Ascending aorta (tissue), 2 donors: ENCODE results near the gene SLC41A3. TPM values are rescaled to one million over a fixed set of nuclear protein-coding genes. Genes with fewer than 3 reads are reported as not detected.

Source experiments
- DNase-seq, 2 donors: peaks; one replicate each; pipeline ENCODE4 v3.0.0-alpha.2; 2019; ENCODE audit warnings: low spot score in 2 of 2
- H3K27ac ChIP-seq, 2 donors: fragments of 200-600 bp; sonication (generic); one replicate each; pipeline ENCODE4 v1.5.1; 2016 to 2017; ENCODE audit warnings: mild to moderate bottlenecking in 1 of 2
- H3K27me3 ChIP-seq: fragments of 200-600 bp; sonication (generic); one replicate; pipeline ENCODE4 v1.5.1; 2017
- H3K36me3 ChIP-seq, 2 donors: fragments of 200-600 bp; sonication (generic); one replicate each; pipeline ENCODE4 v1.5.1; 2016
- H3K4me1 ChIP-seq, 2 donors: fragments of 200-600 bp; sonication (generic); one replicate each; pipeline ENCODE4 v1.5.1; 2016 to 2017; ENCODE audit warnings: mild to moderate bottlenecking in 1 of 2
- H3K4me3 ChIP-seq, 2 donors: fragments of 200-600 bp; sonication (generic); one replicate each; pipeline ENCODE4 v1.5.1; 2016 to 2017; ENCODE audit warnings: mild to moderate bottlenecking in 1 of 2
- H3K9me3 ChIP-seq, 2 donors: fragments of 200-600 bp; sonication (generic); one replicate each; pipeline ENCODE4 v1.5.1; 2016
- intact Hi-C: fragments of 100-400 bp; cut with DNase I; formaldehyde crosslinking; loops from one replicate; pipeline ENCODE4 v1.15.1; 2023
- total RNA-seq: library from RNA; depleted of rRNA; stranded (reverse); fragments of >200 nt; gene quantifications from one replicate; pipeline ENCODE4 v1.1.0, GENCODE V29; 2016
- TF ChIP-seq, protein P1 (sequence below), 3 experiments: fragments of 200-600 bp in 2 of 3; fragments of 450-650 bp in 1 of 3; sonication (generic) in 2 of 3; IDR thresholded peaks; one replicate each; pipeline ENCODE4 v1.5.1; 2016 to 2019; ENCODE audit warnings: antibody characterized with exemption in 3 of 3, mild to moderate bottlenecking in 1 of 3, moderate library complexity in 1 of 3

The SLC41A3 gene
- total RNA-seq: 111 TPM

DNA sequence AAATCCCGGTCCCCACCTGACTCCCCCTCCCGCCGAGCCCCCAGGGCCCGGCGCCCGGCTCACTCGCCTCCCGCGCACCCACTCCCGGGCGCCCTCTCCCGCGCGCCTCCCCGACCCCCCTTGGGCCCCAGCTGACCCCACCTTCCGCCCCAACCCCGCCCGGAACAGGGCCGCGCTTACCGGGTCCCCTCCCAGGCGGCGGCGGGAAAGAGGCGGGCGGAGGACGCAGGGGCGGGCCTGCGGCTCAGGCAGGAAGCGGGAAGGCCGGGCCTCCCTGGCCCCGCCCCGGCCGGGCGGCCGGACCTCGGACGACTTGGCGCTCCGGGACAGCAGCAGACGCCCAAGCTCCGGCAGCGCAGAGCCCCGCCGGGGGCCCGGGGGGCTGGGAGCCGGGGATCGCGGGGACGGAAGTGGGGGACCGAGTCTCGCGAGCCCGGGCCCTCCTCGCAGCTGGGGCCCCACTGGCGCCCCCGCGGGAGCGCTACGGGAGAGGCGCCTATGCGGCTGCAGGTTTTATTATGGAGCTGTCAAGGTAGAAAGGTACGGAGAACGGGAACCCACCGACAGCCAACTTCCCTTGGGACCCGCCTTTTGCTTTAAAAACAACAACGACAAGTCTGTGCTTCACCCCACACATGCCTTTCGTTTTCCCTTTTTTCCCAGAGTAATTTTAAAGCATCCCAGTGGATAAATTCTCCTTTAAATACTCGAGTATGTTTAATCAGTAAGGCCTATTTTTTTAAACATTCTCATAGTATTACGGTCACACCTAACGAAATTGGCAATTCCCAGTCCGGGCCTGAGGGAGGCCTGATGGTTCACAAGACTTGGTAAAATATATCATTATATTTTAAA is at the start of gene SLC41A3:
Gene SLC41A3 (minus strand): TSS at position 212 of the 855 bp plus-strand sequence. CDS start 15,905 bp downstream, outside the sequence.
- intact Hi-C loops: loop anchor here (1.0 to 5.0 kb wide), 5 partner anchors 17 to 393 kb away; partner anchors contain the start of gene ZXDC

DNA sequence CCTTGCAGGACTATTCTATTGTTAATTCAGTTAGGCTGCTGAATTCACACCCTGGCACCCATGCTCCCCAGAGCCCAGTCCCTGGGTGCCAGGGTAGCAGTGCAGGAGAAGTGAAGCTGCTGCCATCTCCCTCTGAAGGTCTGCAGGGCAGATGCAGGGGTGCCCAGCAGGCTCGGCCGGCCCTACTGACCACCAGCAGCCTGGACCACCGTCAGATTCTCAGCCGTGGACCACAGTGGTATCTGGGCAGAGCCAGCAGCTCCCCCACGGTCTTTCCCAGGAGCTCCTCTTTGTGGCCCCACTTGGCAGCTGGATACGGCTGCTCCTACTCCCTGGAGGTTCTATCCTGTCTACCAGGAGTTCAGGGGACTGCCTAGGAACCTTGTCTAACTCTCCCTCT is 49.7 kb upstream of the SLC41A3 start:
- DNase-seq: no peak
- intact Hi-C loops: loop anchor here (1.0 to 5.0 kb wide), 4 partner anchors 44 to 256 kb away; no protein-coding TSS in a partner anchor
- Histone ChIP-seq H3K36me3 (peaks cover 4 to 17% of the 10 kb centered on the region in 2 donors), H3K27ac (no peak overlapping the region), H3K4me1 (no peaks in the 10 kb centered on the region), H3K27me3 (no peaks in the 10 kb centered on the region), H3K9me3 (no peaks in the 10 kb centered on the region), H3K4me3 (no peak overlapping the region)
- TF ChIP-seq, protein P1, sequence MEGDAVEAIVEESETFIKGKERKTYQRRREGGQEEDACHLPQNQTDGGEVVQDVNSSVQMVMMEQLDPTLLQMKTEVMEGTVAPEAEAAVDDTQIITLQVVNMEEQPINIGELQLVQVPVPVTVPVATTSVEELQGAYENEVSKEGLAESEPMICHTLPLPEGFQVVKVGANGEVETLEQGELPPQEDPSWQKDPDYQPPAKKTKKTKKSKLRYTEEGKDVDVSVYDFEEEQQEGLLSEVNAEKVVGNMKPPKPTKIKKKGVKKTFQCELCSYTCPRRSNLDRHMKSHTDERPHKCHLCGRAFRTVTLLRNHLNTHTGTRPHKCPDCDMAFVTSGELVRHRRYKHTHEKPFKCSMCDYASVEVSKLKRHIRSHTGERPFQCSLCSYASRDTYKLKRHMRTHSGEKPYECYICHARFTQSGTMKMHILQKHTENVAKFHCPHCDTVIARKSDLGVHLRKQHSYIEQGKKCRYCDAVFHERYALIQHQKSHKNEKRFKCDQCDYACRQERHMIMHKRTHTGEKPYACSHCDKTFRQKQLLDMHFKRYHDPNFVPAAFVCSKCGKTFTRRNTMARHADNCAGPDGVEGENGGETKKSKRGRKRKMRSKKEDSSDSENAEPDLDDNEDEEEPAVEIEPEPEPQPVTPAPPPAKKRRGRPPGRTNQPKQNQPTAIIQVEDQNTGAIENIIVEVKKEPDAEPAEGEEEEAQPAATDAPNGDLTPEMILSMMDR (IDR thresholded peaks at IDR 0.05): no peak

More for the DNA sequence above, at the start of gene SLC41A3:
- DNase-seq: peak; percentile 58 to 95
- H3K27ac ChIP-seq: peak within 1 kb of the TSS; percentile 93 to 94
- TF ChIP-seq, protein P1 (IDR thresholded peaks at IDR 0.05): peak; percentile 33 to 49 (median 38)
- no peaks in the 10 kb centered on the region for H3K36me3 ChIP-seq
- no peaks in the 10 kb centered on the region for H3K27me3 ChIP-seq
- H3K4me1 ChIP-seq: peaks cover 0 to 4% of the 10 kb centered on the region in 2 donors
- H3K4me3 ChIP-seq: peak within 1 kb of the TSS; percentile 79 to 85
- H3K9me3 ChIP-seq: no peaks in the 10 kb centered on the region

DNA sequence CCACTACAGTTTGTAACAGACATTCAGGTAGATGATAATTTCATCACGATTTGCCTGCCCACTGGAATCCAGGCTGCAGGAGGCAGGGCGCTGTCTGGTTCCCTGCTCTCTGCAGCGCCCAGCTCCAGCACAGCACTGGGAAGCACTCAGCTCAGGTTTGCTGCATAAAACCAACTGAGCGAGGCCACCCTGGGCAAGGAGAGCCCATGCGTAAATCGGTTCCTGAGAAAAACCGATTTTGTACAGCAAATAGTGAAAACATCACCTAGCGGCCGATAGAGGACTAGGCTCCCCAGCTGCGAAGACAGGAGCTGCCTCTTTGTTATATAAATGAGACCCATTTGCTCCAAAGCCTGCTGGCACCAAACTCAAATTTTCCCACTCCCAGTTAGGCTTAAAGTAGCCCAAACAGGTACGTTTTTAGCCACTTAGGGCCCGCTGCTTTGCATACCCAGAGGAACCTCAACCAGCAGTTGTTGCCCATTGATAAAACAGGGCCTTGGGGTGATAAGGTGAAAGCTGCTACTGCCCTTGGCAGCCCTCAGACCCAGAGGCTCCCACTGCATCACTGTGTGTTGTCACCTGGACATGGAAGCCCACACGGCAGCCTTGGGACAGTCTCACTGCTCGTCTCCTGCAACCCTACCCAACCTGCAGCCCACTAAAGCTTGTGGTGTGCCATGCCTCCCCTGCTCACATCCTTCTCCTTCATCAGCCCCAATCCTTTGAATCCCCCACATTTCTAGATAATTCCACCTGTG is 49.0 kb upstream of the SLC41A3 start:
- TF ChIP-seq, protein P1 (IDR thresholded peaks at IDR 0.05): no peak
- H3K9me3 ChIP-seq: no peaks in the 10 kb centered on the region
- H3K27me3 ChIP-seq: no peaks in the 10 kb centered on the region
- no peaks in the 10 kb centered on the region for H3K4me1 ChIP-seq
- DNase-seq: peak in 1 of 2 donors; percentile 53
- intact Hi-C loops: loop anchor here (5.0 kb wide), 2 partner anchors 44 to 124 kb away; no protein-coding TSS in a partner anchor
- H3K4me3 ChIP-seq: no peak overlapping the region
- peaks cover 4 to 17% of the 10 kb centered on the region in 2 donors for H3K36me3 ChIP-seq
- H3K27ac ChIP-seq: no peak overlapping the region

DNA sequence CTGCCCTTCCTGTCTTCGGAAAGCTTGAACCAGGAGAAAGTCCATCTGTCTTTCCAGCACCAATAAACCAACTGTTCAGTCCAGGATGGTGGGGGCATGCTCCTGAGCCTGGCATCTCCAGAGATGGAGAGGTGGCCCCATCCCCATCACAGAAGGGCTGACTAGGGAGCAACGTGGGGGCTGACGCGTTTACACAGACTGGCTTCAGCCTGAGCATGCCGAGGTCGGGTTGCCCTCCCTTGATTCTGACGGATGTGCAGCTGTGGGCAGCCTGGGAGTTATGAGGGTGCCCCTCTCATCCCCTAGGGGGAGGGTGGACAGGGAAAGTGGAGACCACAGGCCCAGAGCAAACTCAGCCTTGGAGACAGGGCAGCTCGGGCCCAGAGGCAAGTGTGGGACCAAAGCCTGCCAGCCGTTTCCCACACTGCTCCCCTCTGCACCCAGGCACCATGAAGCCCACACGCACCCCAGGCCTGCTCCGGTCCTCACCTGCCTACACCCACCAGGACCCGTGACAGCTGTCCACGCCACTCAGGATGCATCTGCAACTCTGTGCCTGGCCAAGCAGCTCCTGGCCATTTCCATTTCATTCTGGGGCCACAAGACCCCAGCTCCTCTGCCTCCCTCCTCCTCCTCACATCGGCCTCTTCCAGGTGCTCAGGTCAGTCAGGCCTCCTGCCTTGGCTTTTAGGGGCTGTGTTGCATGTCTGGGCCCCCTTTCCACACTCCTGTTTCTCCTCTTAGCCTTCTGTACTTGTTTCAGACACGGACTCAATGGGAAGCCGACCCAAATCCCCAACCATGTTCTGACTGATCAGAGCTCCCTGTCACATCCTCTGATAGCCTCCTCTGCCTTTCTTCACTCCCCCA is 48.2 kb upstream of the SLC41A3 start:
- DNase-seq: peak in 1 of 2 donors; percentile 48
- Histone ChIP-seq H3K27me3 (no peaks in the 10 kb centered on the region), H3K27ac (no peak overlapping the region), H3K4me1 (no peaks in the 10 kb centered on the region), H3K36me3 (peaks cover 3 to 11% of the 10 kb centered on the region in 2 donors), H3K4me3 (no peak overlapping the region), H3K9me3 (no peaks in the 10 kb centered on the region)
- intact Hi-C loops: loop anchor here (5.0 kb wide), 2 partner anchors 45 to 125 kb away; no protein-coding TSS in a partner anchor
- TF ChIP-seq, protein P1 (IDR thresholded peaks at IDR 0.05): no peak
